DMS 273 (cell line): ENCODE data around the gene PRKD1.
"Not testable (repeated sequence)": the region's sequence is repeated elsewhere in the genome, so short reads cannot be mapped to it uniquely, and the experiment has no call there.

Experiments used
- DNase-seq: peaks from one replicate; lab custom pipeline; 2025; ENCODE audit not compliant: unreplicated experiment; lab: John Stamatoyannopoulos, UW

Gene PRKD1

DNA sequence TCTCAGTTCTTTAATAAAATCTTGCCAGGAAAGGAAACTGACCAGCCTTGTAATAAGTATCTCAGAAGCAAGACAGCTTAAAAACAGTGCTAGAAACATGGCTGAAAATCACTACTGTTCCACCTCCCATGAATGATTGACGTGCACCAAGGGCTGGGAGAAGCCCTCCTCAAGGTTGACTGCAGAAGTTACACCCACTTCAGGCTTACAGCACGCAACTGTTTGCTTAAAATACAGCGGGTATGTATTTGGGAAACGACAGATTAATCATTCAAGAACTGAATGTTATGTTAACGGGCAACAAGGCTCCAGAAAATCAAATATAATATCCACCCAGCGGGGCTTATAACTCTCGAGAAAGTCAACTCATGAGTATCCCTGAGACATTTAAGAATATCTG, 22.1 kb downstream of the PRKD1 start:
- no peak for DNase-seq

DNA sequence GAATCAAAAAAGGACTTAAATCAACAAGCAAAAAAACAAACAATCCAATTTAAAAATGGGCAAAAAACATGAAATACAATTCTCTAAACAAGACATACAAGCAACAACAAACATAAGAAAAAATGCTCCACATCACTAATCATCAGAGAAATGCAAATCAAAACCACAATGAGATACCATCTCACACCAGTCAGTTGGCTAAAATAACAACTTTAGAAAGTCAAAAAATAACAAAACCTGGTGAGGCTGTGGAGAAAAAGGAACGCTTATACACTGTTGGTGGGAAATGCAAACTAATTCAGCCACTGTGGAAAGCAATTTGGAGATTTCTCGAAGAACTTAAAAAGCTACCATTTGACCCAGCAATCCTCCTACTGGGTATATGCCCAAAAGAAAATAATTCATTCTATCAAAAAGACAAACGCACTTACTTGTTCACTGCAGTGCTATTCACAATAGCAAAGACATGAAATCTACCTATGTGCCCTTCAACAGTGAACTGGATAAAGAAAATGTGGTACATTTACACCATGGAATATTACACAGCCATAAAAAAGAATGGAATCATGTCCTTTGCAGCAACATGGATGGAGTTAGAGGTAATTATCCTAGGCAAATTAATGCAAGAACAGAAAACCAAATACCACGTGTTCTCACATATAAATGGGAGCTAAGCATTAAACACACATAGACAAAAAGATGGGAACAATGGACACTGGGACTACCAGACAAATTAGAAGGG, 26.9 kb downstream of the PRKD1 start:
- no peak for DNase-seq

DNA sequence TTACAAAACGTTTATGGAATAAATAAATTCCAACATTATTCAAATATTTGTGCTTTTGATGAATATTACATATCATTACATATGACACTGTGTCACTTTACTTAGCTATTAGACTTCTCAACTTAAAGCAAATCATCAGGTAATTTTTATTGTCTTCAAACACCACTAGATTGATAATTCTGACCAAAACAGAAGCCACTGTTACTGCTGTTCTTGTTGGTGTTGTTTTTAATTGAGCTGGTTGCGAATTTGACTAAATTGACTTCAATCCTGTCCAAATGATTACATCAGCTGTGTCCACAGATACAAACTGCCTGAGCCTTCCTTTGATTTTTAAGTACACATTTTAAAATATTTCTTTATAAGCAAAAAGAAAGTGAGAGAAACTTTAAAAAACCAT, 29.2 kb downstream of the PRKD1 start:
- peak; percentile 24 for DNase-seq

- peak; percentile 28 for DNase-seq
These were observed 30.5 kb downstream of the PRKD1 start for GRCh38 chr14:29897181-29897580.

- DNase-seq, result peak; percentile 75
These were observed 31.3 kb downstream of the PRKD1 start for GRCh38 chr14:29896354-29896821.

- DNase-seq, result peak; percentile 59
These were observed 32.0 kb downstream of the PRKD1 start for GRCh38 chr14:29895591-29896083.

- peak; percentile 41 for DNase-seq
These were observed 33.7 kb downstream of the PRKD1 start for GRCh38 chr14:29893989-29894388.

GRCh38 chr14:29892327-29892726, 35.3 kb downstream of the PRKD1 start:
- DNase-seq, result no peak

DNA sequence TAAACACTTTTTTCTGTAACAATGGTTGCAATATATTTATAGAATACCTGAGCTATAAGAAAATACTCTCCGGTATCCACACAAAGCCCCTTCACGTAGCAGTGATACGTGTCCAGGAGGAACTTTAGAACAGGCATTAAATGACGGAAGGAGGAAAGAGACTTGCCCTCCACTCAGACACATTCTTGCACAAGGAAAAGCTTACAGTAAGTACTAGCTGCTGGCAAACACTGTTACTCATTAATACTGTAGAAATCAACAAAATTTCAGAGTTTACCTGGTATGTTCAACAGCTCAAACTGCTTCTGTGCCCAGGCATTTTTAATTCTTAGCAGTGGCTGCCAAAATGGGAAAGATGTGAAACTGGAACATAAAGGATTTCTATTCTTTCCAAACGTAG, 41.7 kb downstream of the PRKD1 start:
- no peak for DNase-seq

- peak; percentile 30 for DNase-seq
These were observed 59.6 kb downstream of the PRKD1 start for GRCh38 chr14:29868000-29868399.

DNA sequence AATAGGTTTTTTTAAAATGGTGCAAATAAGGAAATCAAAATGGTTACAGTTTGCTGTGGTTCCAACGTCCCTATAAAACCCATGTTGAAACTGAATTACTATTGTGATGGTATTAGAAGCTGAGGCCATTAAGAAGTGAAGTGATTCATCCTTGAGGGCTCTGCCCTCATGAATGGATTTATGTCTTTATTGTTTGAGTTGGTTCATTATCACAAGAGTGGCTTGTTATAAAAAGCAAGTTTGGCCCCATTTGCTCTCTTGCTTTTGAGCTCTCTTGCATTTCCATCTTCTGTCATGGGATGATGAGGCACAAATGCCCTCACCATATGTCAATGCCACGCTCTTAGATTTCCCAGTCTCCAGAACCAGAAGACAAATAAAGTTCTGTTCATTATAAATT, 62.3 kb downstream of the PRKD1 start:
- peak; percentile 63 for DNase-seq

DNA sequence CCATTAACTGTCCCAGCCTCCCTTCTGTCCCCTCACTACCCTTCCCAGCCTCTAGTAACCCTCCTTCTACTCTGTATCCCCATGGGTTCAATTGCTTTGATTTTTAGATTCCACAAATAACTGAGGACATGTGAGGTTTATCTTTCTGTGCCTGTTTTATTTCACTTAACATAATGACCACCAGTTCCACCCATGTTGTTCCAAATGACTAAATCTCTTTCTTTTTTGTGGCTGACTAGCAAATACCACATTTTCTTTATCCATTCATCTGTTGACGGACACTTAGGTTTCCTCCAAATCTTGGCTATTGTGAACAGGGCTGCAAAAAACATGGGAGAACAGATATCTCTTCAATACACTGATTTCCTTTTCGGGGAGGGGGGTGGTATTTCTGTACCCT, 65.7 kb downstream of the PRKD1 start:
- DNase-seq, result no peak

DNA sequence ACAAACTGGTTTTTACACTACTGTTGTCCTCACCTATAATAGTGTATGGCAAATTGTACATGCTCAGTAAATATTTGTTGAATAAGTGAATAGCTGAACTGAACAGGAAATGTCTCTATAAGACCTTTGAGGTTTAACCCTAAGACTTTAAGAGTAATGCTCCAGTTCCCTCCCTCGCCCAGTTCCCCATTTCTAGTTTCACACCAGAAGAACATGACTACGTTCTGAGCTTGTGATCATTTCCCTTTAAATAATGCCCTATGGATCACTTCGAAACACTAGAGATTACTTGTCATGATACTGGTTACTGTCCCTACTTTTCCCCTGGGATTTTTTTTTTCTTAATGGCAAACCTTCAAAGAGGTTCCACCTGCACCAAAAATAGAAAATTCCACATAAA, 69.3 kb downstream of the PRKD1 start:
- DNase-seq, result no peak

DNA sequence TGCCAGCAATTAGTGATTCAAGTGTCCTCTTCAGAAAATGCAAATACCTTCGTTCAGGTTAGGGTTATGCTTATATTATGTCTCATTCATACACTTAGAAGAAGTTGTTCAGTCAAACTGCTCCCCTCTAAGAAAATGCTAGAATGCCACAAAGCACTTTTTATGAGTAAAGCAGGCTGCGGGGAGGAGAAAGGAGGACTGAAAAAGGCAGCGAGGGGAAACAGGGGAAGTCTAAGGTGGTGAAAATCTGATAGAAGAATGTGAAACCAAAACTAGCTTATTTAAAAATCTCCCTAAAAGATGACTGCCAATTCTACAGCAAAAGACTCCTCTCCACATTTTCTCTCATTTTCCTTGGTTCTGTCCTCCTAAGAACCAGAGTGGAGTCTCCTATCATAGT, 70.1 kb downstream of the PRKD1 start:
- DNase-seq, result no peak

GRCh38 chr14:29856516-29856915, 71.1 kb downstream of the PRKD1 start:
- no peak for DNase-seq

DNA sequence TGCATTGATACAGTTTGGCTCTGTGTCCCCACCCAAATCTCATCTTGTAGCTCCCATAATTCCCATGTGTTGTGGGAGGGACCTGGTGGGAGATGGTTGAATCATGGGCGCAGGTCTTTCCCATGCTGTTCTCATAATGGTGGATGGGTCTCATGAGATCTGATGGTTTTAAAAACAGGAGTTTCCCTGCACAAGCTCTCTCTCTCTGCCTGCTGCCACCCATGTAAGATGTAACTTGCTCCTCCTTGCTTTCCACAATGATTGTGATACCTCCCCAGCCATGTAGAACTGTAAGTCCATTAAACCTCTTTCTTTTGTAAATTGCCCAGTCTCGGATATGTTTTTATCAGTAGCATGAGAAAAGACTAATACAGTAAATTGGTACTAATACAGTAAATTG, 74.0 kb downstream of the PRKD1 start:
- DNase-seq, result not testable (repeated sequence)

- DNase-seq, result no peak
These were observed 74.4 kb downstream of the PRKD1 start for GRCh38 chr14:29853272-29853671.

DNA sequence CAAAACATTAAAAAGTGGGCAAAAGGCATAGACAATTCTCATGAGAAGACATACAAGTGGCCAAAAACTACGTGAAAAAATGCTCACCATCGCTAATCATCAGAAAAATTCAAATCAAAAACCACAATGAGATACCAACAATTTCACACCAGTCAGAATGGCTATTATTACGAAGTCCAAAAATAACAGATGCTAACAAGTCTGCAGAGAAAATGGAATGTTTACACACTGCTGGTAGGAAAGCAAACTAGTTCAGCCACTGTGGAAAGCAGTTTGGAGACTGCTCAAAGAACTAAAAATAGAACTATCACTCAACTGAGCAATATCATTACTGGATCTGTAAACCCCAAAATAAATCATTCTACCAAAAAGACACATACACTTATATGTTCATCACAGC, 76.2 kb downstream of the PRKD1 start:
- DNase-seq, result no peak

GRCh38 chr14:29847056-29847380, 80.6 kb downstream of the PRKD1 start:
- no peak for DNase-seq

DNA sequence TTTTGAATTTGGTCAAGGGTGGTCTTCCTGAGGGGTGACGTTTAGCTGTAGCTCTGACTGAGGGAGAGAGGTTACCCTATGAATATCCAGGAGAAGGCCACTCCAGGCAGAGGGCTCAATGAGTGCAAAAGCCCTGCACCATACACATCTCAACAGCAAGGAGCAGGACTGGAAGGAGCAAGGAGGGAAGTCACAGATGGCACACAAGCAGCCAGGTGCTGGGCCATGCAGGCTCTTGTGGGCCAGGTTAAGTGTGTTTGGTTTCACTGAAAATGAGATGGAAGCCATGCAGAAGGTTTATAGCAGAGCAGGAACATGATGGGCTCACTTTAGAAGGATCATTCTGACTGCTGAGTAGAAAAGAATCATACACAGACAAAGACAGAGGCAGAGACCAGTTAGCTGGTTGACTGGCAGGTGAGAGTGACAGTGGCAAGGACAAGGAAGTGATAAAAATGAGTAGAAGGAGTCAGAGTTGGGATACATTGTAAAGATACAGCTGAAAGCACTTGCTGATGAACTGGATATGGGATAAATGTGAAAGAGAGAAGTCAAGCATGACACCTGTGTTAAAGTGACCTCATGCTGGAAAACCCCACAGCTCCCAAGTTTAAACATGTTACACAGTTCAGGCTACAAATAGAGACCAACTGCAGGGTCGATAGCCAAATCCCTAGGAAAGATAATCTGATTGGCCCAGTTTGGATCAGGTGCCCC, 81.2 kb downstream of the PRKD1 start:
- peak; percentile 34 for DNase-seq

DNA sequence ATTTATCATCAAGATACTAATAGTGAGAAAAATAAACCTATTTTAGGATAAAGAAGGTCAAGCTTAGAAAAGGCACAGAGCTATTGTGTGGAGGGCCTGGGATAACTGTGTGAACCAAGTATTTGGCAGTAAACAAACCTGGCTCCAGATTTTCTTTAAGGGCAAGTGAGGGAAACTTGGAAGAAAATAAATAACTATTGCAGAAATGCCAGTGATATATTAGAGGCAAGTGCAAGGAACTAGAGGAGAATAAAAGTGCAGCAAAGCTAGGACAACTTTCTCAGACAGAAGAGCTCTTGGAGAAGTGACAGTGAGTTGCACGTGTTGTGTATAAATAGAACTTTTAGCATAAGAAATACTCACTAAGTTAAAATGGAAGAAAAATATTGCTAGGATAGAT, 83.7 kb downstream of the PRKD1 start:
- DNase-seq, result no peak

GRCh38 chr14:29842228-29842627, 85.4 kb downstream of the PRKD1 start:
- no peak for DNase-seq
